NCI-H82 treated with DMSO at 0.1 percent for 48 hours (cell line): ENCODE measurements around the gene WWC1.
"Not testable (repeated sequence)": the region's sequence is repeated elsewhere in the genome, so short reads cannot be mapped to it uniquely, and the experiment has no call there.

Experiments used
- DNase-seq: peaks from one replicate; lab custom pipeline; 2025; ENCODE audit not compliant: unreplicated experiment; lab: John Stamatoyannopoulos, UW

The WWC1 gene

GRCh38 chr5:168307022-168307421 lies 15.6 kb downstream of the WWC1 start:
- DNase-seq, result no peak

GRCh38 chr5:168307925-168308584 lies 16.6 kb downstream of the WWC1 start:
- no peak for DNase-seq

GRCh38 chr5:168308976-168309598 lies 17.6 kb downstream of the WWC1 start:
- no peak for DNase-seq

GRCh38 chr5:168310541-168310940 lies 19.1 kb downstream of the WWC1 start:
- not testable (repeated sequence) for DNase-seq

- no peak for DNase-seq
Observed at GRCh38 chr5:168311061-168311566, 19.7 kb downstream of the WWC1 start.

- no peak for DNase-seq
Observed at GRCh38 chr5:168312606-168313295, 21.3 kb downstream of the WWC1 start.

- DNase-seq, result no peak
Observed at GRCh38 chr5:168313596-168314204, 22.3 kb downstream of the WWC1 start.

- DNase-seq, result no peak
Observed at GRCh38 chr5:168314735-168315411, 23.4 kb downstream of the WWC1 start.

GRCh38 chr5:168315416-168316138 lies 24.1 kb downstream of the WWC1 start:
- DNase-seq, result no peak

- no peak for DNase-seq
Observed at GRCh38 chr5:168316139-168316578, 24.7 kb downstream of the WWC1 start.

- DNase-seq, result no peak
Observed at GRCh38 chr5:168317096-168317520, 25.7 kb downstream of the WWC1 start.

- DNase-seq, result peak; percentile 5
Observed at GRCh38 chr5:168317521-168318147, 26.2 kb downstream of the WWC1 start.

- no peak for DNase-seq
Observed at GRCh38 chr5:168318240-168318639, 26.8 kb downstream of the WWC1 start.

- no peak for DNase-seq
Observed at GRCh38 chr5:168319774-168320173, 28.3 kb downstream of the WWC1 start.

- peak; percentile 28 for DNase-seq
Observed at GRCh38 chr5:168320805-168321204, 29.4 kb downstream of the WWC1 start.

- DNase-seq, result no peak
Observed at GRCh38 chr5:168324859-168325630, 33.6 kb downstream of the WWC1 start.

GRCh38 chr5:168327019-168327421 lies 35.6 kb downstream of the WWC1 start:
- DNase-seq, result no peak

- no peak for DNase-seq
Observed at GRCh38 chr5:168327451-168327850, 36.0 kb downstream of the WWC1 start.

GRCh38 chr5:168327994-168328393 lies 36.5 kb downstream of the WWC1 start:
- DNase-seq, result no peak
